Measurements from ENCODE around the gene ZNF766.

- no peak for TF ChIP-seq EZH2 (IDR thresholded peaks at IDR 0.05; ENCODE audit: borderline replicate concordance, low read depth, low read length, poor library complexity, severe bottlenecking)
- TF ChIP-seq, protein P1, sequence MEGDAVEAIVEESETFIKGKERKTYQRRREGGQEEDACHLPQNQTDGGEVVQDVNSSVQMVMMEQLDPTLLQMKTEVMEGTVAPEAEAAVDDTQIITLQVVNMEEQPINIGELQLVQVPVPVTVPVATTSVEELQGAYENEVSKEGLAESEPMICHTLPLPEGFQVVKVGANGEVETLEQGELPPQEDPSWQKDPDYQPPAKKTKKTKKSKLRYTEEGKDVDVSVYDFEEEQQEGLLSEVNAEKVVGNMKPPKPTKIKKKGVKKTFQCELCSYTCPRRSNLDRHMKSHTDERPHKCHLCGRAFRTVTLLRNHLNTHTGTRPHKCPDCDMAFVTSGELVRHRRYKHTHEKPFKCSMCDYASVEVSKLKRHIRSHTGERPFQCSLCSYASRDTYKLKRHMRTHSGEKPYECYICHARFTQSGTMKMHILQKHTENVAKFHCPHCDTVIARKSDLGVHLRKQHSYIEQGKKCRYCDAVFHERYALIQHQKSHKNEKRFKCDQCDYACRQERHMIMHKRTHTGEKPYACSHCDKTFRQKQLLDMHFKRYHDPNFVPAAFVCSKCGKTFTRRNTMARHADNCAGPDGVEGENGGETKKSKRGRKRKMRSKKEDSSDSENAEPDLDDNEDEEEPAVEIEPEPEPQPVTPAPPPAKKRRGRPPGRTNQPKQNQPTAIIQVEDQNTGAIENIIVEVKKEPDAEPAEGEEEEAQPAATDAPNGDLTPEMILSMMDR (conservative IDR thresholded peaks at IDR 0.05; ENCODE audit: low read depth, low read length) = no peak
Observed at GRCh38 chr19:52345162-52345561, 75.8 kb downstream of the ZNF766 start.
